Measurements from ENCODE around the gene NSF.

The NSF gene

DNA sequence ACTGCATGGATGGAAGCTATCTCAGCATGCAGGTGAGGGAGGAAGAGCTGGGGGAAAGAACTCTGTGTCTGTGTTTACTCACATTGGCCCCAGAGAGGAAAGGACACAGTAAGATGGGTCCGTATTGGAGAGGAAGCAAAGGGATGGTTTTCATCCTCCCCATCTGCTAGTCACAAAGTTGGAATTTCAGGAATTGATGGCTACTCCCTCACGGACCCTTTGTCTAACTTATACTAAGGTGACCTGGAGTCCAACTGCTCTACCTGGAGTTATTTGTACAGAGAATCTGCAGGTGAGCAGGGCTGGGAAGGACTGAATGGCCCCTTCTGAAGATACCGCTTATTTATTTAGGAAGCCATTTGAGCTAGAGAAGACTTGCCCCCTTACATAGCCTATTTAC, 172.9 kb downstream of the NSF start:
- H3K36me3 ChIP-seq, result peaks cover 16% of the 10 kb centered on the region
- H3K27me3 ChIP-seq, result peaks cover 20% of the 10 kb centered on the region
- TF ChIP-seq, protein P1, sequence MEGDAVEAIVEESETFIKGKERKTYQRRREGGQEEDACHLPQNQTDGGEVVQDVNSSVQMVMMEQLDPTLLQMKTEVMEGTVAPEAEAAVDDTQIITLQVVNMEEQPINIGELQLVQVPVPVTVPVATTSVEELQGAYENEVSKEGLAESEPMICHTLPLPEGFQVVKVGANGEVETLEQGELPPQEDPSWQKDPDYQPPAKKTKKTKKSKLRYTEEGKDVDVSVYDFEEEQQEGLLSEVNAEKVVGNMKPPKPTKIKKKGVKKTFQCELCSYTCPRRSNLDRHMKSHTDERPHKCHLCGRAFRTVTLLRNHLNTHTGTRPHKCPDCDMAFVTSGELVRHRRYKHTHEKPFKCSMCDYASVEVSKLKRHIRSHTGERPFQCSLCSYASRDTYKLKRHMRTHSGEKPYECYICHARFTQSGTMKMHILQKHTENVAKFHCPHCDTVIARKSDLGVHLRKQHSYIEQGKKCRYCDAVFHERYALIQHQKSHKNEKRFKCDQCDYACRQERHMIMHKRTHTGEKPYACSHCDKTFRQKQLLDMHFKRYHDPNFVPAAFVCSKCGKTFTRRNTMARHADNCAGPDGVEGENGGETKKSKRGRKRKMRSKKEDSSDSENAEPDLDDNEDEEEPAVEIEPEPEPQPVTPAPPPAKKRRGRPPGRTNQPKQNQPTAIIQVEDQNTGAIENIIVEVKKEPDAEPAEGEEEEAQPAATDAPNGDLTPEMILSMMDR (IDR thresholded peaks at IDR 0.05), result no peak
- H3K4me1 ChIP-seq (ENCODE audit: control insufficient read depth in 1 of 2, insufficient read depth in 1 of 2, low read depth in 1 of 2, low read length in 1 of 2), result no peaks in the 10 kb centered on the region
- H3K27ac ChIP-seq, result no peak overlapping the region
- H3K4me3 ChIP-seq (ENCODE audit: low read depth in 1 of 2, low read length in 1 of 2), result no peak overlapping the region
- no peaks in the 10 kb centered on the region for H3K9me3 ChIP-seq

DNA sequence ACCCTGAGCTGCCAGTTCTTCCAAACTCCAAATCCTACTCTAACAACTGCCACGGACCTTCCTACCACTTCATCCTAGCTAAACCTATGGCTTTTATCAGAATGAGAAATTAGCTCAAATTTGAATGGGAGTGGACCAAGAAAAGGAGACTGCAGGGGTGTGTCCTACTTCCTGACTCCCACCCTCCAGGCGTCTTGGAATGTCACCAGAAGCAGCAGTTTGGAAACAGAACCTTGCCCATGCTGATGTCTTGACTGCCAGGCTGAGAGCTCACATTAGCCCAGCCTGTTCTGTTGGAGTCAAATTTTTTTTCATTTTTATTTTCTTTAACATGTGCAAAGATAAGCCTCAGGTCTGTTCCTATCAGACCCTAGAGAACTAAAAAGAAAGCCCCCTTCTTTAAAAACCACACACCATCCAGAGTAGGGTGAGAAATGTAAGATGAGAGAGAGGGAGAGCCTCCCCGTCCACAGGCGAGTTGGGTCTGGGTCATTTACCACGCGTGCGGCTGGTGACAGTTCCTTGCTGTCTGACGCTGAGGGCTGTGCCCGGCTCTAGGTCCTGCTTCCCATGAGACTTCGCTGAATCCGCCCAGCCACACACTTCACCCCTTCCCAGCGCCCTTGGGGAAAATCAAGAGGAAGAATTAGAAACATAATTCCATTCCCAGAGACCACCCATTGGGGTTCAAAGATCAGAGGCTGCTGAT, 173.7 kb downstream of the NSF start:
- Histone ChIP-seq H3K27ac (no peak overlapping the region), H3K4me1 (ENCODE audit: control insufficient read depth in 1 of 2, insufficient read depth in 1 of 2, low read depth in 1 of 2, low read length in 1 of 2) (no peaks in the 10 kb centered on the region), H3K27me3 (peaks cover 28% of the 10 kb centered on the region), H3K4me3 (ENCODE audit: low read depth in 1 of 2, low read length in 1 of 2) (no peak overlapping the region), H3K9me3 (no peaks in the 10 kb centered on the region), H3K36me3 (peaks cover 9% of the 10 kb centered on the region)
- TF ChIP-seq, protein P1 (IDR thresholded peaks at IDR 0.05), result no peak

DNA sequence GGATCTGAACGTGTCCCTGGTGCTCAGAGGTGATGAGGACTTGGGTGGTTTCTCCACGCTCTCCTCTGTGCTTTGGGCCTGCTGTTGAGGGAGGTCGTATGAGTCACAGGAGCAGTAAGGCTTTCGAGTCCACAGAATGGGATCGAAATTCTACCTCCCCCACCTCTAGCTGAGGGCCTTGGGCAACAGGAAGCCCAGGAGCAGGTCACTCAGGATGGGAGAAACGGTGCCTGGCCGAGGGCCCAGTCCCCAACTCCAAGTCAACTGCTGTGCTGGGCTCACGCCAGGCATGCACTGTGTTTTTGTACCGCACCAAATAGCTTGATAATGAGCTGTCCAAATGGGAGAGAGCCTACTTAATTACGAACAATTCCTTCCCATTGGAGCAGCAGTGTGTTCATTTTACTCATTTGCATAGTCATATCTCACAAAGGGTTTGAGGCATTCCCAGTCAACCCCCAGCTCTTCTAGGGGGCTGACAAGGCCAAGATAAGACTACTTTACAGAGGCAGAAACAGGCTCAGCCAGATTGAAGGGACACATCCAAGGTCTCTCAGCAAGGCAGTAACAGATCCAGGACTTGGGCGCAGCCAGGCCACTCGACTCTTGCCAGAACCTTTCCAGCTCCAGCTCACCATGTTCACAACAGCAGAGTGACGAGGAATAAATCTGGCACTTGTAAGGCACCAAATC, 174.4 kb downstream of the NSF start:
- H3K4me3 ChIP-seq (ENCODE audit: low read depth in 1 of 2, low read length in 1 of 2), result no peak overlapping the region
- TF ChIP-seq, protein P1 (IDR thresholded peaks at IDR 0.05), result no peak
- H3K27ac ChIP-seq, result no peak overlapping the region
- H3K4me1 ChIP-seq (ENCODE audit: control insufficient read depth in 1 of 2, insufficient read depth in 1 of 2, low read depth in 1 of 2, low read length in 1 of 2), result peaks cover 3 to 5% of the 10 kb centered on the region in 2 experiments
- peaks cover 35% of the 10 kb centered on the region for H3K27me3 ChIP-seq
- no peaks in the 10 kb centered on the region for H3K9me3 ChIP-seq
- H3K36me3 ChIP-seq, result peaks cover 2% of the 10 kb centered on the region

DNA sequence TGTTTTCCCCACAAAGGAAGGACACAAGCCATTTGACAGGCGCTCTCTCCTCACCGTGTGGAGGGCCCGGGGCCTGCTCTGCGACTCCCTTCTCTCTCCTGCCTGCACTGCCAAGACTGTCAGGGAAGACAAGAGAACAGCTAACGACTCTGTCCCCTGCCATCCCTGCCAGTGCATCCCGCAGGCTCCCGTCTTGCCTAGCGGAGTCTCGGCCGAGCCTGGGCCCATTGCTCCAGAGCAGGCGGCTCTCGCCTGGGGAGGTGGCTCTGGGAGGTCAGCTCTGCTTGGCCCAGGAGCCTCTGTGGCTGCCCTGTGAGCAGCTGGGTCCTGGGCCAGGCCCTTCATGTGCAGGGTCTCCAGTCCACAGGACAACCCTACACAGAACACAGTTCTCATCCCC, 175.0 kb downstream of the NSF start:
- H3K36me3 ChIP-seq, result no peaks in the 10 kb centered on the region
- peaks cover 5 to 6% of the 10 kb centered on the region in 2 experiments for H3K4me1 ChIP-seq (ENCODE audit: control insufficient read depth in 1 of 2, insufficient read depth in 1 of 2, low read depth in 1 of 2, low read length in 1 of 2)
- no peaks in the 10 kb centered on the region for H3K9me3 ChIP-seq
- no peak overlapping the region for H3K27ac ChIP-seq
- no peak overlapping the region for H3K4me3 ChIP-seq (ENCODE audit: low read depth in 1 of 2, low read length in 1 of 2)
- peaks cover 41% of the 10 kb centered on the region for H3K27me3 ChIP-seq
- TF ChIP-seq, protein P1 (IDR thresholded peaks at IDR 0.05), result no peak

DNA sequence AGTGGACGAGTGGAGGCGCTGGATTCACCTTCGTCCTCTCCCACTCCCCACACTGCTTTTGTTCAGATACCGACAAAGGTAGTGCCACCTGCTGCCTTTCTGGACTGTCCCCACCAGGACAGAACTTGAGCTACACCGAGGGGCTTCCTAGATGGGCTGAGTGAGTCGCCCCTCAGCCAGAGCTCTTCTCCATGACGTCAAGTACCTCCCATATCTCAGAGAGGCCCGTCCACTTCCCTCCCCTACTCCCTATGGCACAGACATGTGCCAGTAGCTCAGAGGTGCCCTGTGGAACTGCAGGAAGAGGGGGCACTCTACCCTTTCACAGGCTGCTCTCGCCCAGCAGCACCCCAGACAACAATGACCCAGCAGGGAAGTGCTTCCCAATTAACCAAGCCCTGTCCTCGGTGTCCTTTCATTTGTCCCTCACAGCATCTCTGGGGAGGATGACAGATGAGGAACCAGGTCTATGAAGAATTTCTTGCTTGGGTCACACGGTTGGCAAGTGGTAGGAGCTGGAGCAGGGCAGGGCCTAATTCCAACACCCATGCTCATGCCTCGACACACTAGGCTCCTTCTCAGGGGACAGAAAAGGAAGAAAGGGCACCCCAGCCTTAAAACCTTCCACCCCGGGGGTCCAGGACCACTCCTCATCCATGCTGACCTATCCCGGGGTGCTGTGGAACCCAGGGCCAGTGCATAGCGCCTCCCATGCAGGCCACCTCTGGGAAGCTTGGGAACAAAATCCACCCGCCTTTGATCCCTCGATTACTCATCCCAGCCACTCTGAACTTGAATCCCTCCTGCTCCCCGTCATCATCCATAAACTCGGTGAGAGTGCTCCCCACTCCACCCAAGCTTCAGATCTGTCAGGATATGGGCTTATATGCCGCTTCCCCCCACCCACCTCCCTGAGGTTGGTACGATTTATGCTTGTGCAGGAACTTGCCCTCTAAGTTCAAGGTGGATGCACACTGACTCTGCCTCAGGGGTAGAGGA, 176.3 kb downstream of the NSF start:
- TF ChIP-seq, protein P1 (IDR thresholded peaks at IDR 0.05), result no peak
- peaks cover 9 to 10% of the 10 kb centered on the region in 2 experiments for H3K4me1 ChIP-seq (ENCODE audit: control insufficient read depth in 1 of 2, insufficient read depth in 1 of 2, low read depth in 1 of 2, low read length in 1 of 2)
- H3K36me3 ChIP-seq, result no peaks in the 10 kb centered on the region
- no peak overlapping the region for H3K27ac ChIP-seq
- H3K9me3 ChIP-seq, result no peaks in the 10 kb centered on the region
- H3K4me3 ChIP-seq (ENCODE audit: low read depth in 1 of 2, low read length in 1 of 2), result no peak overlapping the region
- H3K27me3 ChIP-seq, result peaks cover 52% of the 10 kb centered on the region
